ENCODE measurements around the gene COX14. TPM values are rescaled to one million over a fixed set of nuclear protein-coding genes. Genes with fewer than 3 reads are reported as not detected.
"Not testable (repeated sequence)": the region's sequence is repeated elsewhere in the genome, so short reads cannot be mapped to it uniquely, and the experiment has no call there.

The COX14 gene
- polyA plus RNA-seq, 3 donors: 57.4 to 174 (median 134) TPM

DNA sequence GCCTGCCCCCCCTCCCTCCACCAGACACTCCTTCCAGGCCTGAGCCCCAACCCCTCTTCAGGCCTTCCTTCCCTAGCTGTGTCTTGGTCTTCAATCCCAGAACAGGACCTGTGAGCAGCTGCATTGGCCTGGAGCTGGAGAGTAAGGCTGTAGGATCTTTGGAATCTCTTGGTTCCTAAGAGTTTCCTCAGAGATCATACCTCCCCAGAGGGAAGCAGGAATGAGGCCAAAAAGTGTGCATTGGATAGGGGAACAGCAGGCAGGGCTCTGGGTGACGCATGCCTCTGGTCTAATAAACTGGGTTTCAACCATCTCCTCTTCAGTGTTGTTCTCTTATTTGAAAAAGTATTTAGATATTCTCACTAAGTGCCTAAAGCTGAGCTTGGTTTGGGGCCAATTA is 28.7 kb upstream of the COX14 start:
- 62 to 82% (median 81%) methylated on average over 1 of the region's 1 CpG for WGBS, 3 donors

DNA sequence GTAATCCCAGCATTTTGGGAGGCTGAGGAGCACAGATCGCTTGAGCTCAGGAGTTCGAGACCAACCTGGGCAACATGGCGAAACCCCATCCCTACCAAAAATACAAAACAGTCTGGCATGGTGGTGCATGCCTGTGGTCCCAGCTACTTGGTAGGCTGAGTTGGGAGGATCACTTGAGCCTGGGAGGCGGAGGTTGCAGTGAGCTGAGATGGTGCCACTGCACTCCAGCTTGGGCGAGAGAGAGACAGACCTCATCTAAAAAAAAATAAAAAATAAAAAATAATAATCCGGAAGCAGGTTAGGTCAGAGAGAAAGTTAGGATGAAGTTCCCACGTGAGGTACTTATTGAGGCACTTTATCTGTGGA is 27.6 kb upstream of the COX14 start:
- not testable (repeated sequence) for H3K27ac ChIP-seq (ENCODE audit: low read depth, low read length)
- 38 to 43% (median 40%) methylated on average over 7 of the region's 7 CpGs for WGBS, 3 donors

More for the DNA sequence above, 28.7 kb upstream of the COX14 start:
- H3K27ac ChIP-seq (ENCODE audit: low read depth, low read length): no peak overlapping the region

DNA sequence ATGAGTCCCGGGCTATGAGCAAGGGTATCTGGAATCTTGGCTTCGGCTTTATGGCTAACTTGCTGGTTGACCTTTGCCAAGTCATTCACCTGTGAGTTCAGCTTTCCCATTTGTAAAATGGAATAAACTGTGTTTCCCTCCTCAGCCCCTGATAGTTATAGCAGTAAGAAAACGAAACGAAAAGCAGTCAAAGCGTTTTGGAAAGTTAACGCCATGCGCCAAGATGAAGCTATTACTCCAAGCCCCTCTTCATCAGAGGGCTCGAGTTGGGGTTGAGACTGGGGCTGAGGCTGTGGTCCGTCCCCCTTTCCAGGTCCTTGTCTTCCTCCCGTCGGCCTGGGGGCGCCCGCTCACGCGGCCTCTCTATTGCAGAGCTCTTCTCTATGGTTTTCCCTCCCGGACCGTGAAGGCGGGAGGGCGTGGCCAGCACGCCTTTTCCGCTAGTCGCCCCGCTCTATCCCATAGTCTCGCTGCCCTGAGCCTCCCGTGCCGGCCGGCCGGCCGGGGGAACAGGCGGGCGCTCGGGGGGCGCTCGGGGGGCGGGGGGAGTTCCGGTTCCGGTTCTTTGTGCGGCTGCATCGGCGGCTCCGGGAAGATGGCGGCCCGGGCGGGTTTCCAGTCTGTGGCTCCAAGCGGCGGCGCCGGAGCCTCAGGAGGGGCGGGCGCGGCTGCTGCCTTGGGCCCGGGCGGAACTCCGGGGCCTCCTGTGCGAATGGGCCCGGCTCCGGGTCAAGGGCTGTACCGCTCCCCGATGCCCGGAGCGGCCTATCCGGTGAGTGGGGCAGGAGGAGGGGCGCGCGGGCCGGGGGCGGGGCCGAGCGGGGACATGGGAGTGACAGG is 27.0 kb upstream of the COX14 start, which contains the start of gene SMARCD1:
SMARCD1 (plus strand) TSS at position 568 of the 840 bp plus-strand sequence; CDS start at position 596, 28 bp downstream.
- 1% methylated on average over 62 to 69 of the region's 69 CpGs for WGBS, 3 donors
- H3K27ac ChIP-seq (ENCODE audit: low read depth, low read length): no peak within 1 kb of the TSS

DNA sequence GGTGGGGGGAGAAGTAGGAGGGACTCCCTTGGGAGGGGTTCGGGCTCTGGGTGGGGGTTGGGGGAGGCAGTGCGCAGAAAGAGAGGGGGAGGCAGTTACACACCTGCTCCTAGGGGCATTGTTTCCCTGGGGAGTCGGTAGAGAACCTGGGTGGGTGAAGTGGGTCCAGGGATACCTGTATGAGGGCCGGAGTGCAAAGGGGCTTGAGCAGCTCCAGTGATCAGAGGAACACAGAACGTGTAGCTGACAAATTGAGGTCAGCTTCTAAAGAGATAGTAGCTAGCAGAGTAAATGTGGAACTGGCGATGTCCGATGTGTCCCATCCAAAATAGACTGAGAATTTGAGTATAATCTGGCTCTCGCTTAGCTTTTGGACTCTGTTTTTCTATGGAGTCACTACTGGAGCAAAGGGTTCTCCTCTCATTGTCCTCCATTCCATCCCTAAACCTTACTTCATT is 26.4 kb upstream of the COX14 start:
- 9 to 14% (median 11%) methylated on average over 6 to 8 of the region's 8 CpGs for WGBS, 3 donors
- H3K27ac ChIP-seq (ENCODE audit: low read depth, low read length): no peak overlapping the region

DNA sequence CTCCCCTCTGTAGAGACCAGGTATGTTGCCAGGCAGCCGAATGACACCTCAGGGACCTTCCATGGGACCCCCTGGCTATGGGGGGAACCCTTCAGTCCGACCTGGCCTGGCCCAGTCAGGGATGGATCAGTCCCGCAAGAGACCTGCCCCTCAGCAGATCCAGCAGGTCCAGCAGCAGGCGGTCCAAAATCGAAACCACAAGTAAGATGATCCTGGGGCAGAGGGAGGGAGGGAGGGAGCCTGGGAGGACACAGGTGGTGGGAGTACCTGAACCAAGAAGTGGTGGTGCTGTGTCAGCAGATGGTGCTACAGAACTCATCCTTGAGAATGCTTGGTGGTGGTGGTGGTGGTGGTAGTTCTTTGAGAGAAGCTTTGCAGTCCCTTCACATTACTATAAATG is 25.9 kb upstream of the COX14 start:
- WGBS, 3 donors: 53 to 81% (median 77%) methylated on average over 5 of the region's 5 CpGs
- no peak overlapping the region for H3K27ac ChIP-seq (ENCODE audit: low read depth, low read length)

DNA sequence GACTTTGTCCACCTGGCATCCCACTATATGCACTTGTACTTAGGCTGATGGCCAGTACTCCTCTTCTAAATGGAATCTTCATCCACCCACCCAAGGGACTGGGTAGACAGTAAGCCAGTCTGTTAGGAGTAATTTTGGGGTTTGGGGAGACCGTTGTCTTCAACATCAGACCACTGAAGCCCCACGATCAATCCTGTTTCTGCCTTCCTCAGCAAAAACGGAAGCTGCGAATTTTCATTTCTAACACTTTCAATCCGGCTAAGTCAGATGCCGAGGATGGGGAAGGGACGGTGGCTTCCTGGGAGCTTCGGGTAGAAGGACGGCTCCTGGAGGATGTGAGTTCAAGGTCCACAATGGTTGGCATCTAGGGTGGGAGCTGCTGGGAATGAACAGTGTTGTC is 24.9 kb upstream of the COX14 start:
- WGBS, 3 donors: 83 to 88% (median 85%) methylated on average over 9 of the region's 9 CpGs
- no peak overlapping the region for H3K27ac ChIP-seq (ENCODE audit: low read depth, low read length)

DNA sequence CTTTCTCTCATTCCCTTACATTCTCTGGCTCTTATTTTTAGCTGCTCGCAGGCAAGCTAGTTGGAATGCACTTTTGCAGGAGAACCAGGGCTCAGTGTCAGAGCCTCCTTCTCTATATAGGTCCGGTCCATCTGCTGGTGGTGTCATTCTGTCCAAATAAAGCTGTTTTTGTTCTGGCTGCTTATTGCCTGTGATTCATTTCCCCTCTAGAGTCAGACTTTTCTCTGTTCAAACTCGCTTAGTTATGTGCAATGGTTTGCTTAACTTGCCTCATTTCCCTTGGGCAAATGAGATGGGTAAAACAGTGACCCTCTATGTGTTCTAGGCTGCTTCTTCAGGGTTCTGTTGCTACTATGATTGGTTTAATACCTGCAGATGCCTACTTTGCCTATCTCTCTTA is 24.0 kb upstream of the COX14 start:
- WGBS, 3 donors: 41 to 77% (median 51%) methylated on average over 3 of the region's 3 CpGs
- H3K27ac ChIP-seq (ENCODE audit: low read depth, low read length): no peak overlapping the region

DNA sequence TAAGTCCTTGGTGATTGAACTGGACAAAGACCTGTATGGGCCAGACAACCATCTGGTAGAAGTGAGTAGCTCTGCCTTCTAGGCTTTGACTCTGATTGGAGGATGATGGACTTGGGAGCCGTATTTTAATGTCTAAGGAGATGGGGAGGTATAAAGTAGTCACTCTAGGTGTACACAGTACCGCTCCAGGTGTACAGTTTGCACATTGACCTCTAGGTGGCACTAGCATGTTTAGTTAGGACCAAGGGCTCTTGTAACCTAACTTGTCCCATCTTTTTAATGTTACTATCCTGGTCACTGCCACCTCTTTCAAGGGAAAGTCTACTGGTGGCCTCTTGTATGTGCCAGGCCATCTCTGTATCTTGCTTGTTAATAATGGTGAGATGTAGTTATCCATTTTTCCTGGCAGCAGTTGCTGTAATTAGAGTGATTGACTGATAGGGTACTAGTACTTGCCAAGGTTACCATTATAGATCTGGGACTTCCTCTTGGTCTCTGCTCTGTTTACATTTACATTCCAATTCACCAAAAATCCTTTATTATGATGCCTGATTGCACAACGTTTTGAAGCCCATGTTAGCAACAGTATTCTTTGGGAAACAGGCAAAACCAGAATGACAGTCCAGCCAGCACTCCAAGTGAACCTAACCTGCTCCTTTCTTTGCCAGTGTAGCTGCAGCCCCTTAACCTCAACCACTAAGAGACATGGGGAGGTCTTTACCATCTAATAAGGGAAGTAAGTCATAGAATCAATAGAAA is 23.3 kb upstream of the COX14 start:
- WGBS, 3 donors: 8 to 40% (median 40%) methylated on average over 3 of the region's 3 CpGs
- no peak overlapping the region for H3K27ac ChIP-seq (ENCODE audit: low read depth, low read length)

DNA sequence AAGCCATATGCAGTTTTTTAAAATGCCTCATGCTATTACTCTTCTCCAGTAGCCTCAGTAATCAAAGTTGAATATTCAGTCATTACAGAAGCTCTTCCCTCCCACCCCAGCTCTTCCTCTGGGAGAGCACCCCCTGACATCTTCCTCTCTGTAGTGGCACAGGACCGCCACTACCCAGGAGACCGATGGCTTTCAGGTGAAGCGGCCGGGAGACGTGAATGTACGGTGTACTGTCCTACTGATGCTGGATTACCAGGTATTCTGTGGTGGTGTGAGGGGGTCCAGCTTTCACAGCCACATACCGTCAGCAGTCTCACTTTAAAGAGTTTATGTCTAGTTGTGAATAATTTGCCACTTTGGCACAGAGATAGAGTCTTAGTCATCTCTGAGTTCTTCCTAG is 22.3 kb upstream of the COX14 start:
- WGBS, 3 donors: 95 to 98% (median 97%) methylated on average over 7 of the region's 7 CpGs
- H3K27ac ChIP-seq (ENCODE audit: low read depth, low read length): no peak overlapping the region

DNA sequence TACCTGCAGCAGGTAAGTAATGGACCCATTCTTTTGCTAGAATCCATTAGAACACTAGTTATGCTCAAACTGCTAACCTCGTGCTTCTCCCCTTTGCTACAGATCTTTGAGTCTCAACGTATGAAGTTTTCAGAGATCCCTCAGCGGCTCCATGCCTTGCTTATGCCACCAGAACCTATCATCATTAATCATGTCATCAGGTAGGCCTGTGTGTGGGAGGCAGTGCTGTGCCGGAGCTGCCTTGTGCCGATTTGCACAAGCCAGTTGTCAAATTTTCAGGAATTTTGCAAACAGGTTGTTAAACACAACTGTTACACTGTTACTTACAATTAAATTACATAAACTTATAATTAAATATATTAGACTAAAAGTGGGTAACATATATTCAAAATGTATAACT is 21.6 kb upstream of the COX14 start:
- WGBS, 3 donors: 84 to 93% (median 89%) methylated on average over 5 of the region's 5 CpGs
- H3K27ac ChIP-seq (ENCODE audit: low read depth, low read length): no peak overlapping the region

DNA sequence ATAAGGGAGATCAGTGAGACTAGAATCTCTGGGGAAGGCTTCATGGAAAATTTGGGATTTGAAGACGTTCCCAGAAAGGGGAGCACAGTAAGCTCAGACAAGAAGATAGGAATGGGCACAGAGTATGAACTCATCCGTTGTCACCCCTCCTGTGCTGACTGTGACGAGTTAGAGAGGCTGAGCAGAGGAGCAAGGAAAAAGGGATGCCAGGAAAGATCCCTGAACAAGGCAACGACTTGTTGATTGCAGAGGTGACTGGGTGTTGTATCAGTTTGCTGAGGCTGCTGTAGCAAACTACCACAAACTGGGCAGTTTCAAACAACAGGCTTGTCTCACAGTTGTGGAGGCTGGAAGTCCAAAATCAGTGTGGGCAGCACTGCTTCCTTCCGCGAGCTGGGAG is 14.1 kb upstream of the COX14 start:
- WGBS, 3 donors: 87 to 90% (median 88%) methylated on average over 6 of the region's 6 CpGs
- H3K27ac ChIP-seq (ENCODE audit: low read depth, low read length): no peak overlapping the region

DNA sequence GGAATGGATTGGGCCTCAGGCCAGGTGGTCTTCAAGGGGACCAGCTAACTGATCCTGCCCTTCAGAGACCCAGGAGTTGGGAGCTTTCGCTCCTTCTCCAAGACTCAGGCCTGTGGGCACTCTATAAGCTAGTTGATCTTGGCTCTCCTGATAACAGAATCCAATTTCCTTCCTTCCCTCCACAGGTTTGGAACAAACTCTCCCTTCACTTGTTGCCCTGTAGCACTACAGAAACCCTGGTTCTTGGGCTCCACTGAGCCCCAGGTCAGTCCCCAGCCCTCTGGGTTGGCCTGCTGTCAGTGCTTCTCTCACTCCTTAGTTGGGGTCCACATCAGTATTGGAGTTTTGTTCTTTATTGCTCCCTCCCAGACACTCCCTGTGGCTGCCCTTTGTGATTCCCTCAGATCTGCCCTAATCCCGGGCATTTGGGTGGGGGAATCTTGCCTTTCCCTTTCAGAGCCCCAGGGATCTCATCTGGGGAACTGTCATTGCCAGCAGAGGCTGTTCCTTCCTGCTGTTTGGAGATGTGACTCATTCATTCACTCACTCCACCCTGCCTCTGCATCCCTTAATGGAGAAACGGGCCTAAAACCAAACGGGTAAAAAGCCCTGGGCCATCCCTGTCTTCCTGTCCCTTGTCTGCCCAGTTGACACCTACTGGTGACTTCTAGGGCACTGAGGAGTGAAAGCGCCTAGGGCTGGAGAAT is 12.6 kb upstream of the COX14 start:
- H3K27ac ChIP-seq (ENCODE audit: low read depth, low read length): no peak overlapping the region
- WGBS, 3 donors: 67 to 87% (median 69%) methylated on average over 5 of the region's 5 CpGs

DNA sequence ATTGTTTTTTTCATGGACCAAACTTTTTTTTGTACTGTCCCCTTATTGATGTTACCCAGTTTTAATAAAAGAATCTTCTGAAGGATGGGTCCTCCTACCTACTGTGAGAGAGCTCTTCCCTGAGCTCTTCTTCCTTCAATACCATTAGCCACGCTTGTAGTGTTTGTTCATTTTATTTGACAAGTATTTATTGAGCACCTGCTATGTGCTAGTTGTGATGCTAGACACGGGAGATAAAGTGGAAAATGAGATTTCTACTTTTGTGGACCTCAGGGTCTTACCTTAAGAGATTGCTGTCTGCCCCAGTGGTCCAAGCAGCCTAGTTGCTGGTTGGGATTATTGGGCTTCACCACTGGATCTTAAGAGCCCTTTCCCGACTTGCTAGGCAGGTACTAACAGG is 11.5 kb upstream of the COX14 start:
- no peak overlapping the region for H3K27ac ChIP-seq (ENCODE audit: low read depth, low read length)
- 83 to 91% (median 87%) methylated on average over 3 of the region's 3 CpGs for WGBS, 3 donors

DNA sequence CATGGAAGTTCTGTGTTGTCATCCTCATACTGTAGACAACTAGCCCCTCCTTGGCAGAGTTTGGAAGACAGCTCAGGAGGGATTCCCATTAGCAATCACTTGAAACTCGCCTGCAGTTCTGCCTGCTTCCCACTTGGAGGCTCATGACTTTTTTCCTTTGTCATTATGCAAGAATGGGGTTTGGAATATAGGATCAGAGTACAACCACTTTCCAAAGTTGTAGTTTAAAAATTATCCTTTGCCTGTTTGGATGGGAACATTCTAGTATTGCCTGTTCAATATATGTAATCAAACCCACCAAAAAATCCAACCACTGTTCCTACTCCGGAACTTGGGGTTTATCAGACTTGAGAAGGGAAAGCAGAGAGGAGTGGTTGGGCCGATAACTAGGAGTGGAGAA is 10.4 kb upstream of the COX14 start:
- WGBS, 3 donors: 68 to 81% (median 80%) methylated on average over 3 of the region's 3 CpGs
- no peak overlapping the region for H3K27ac ChIP-seq (ENCODE audit: low read depth, low read length)

DNA sequence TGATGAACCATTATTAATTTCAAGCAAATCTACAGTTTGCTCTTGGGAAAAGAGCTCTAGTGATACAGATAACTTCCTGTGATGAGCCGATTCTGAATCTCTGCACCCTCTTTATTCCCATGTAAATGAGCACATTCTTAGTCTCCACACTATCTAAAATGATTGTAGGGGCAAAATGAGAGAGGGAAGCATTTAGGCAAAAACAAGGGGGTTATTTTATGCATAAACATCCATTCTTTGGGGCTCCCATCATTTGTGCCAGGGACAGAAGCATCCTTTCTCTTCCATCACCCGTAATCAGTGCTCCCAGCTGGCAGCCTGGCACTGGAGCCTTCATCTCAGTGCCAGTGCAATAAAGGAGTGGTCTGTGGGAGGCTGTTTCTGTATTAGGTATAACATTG is 9.9 kb upstream of the COX14 start:
- 75 to 81% (median 76%) methylated on average over 2 of the region's 2 CpGs for WGBS, 3 donors

DNA sequence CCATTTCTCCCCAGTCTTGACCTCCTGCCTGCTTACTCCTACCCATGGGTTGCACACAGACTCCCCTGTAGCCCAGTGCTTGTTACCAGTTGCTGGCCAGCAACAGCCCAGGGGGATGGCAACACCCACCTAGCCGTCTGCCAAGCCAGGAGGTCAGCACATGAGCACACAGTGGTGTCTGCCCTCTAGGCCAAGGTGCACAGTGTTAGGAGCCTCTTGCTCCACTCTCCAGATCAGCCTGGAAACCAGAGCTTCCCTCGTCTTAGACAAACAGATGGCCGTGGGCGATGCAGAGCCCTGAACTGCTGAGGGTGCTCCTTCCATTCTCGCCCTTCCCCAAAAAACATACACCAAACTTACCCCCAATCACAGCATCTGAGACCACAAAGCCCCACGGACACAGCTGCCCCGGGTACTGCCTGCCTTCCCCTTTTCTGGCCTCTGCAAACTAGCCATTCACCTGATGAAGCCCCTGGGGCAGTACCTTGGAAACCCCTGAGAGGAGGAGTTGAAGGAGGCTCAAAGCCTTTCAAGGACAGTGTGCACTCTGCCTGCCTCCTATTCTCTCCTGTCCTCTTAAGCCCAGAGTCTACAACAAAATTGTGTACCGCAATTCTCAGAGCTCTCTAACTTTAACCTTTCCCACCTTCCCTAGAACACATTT is 9.3 kb upstream of the COX14 start:
- 72 to 76% (median 72%) methylated on average over 8 of the region's 8 CpGs for WGBS, 3 donors
- H3K27ac ChIP-seq (ENCODE audit: low read depth, low read length): no peak overlapping the region

More for the DNA sequence above, 9.9 kb upstream of the COX14 start:
- no peak overlapping the region for H3K27ac ChIP-seq (ENCODE audit: low read depth, low read length)

DNA sequence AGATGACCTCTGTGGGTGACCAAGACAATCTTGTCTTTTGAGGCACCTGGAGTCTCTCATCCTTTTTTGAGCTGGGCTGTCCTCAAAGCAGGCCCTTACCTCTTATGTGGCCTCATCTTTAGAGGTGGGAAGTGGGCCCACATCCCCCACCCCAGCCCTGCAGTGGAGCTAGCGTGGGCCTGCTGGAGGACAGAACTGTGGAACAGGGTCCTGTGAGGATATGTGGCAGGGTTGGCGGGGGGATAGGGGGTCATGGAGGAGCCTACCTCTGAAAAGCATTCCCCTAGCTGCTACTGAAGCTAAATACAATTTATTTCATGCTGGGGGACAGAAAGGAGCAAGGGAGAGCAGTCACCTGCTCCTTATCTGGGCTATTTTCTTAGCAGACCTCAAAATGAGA is 8.7 kb upstream of the COX14 start:
- H3K27ac ChIP-seq (ENCODE audit: low read depth, low read length): no peak overlapping the region
- 84 to 96% (median 88%) methylated on average over 2 of the region's 2 CpGs for whole genome bisulfite sequencing, 3 donors

DNA sequence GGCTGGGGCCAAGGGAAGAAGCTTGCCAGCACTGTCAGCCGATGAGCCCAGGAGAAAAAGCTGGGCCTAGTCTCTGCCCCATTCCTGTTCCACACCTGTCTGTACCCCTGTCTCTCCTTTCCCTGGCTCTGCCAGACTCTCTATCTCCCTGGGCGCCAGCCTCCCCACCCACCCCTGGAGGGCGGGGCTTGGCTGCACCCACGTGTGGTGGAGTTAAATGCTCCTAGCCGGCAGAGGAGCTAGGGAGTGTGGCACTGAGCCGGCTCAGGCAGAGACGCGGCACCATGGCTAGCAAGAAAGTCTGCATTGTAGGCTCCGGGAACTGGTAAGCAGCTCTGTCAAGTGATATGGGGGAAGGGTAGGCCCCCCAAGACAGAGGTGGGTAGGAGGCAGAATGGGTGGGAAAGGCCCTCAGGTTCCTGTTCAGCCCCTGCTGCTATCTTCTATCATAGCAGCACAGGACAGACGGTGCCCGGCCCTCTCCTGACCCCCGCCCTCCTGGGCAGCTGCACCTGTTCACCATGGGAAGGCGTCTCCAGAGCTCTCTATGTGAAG is 8.2 kb upstream of the COX14 start, which contains the start of gene GPD1:
GPD1 (plus strand) TSS at position 242 of the 555 bp plus-strand sequence; CDS start at position 285, 43 bp downstream.
- WGBS, 3 donors: 11 to 38% (median 37%) methylated on average over 13 of the region's 13 CpGs
- H3K27ac ChIP-seq (ENCODE audit: low read depth, low read length): no peak within 1 kb of the TSS

All from adipose tissue (tissue), 3 donors.